M059J (cell line): Measurements from ENCODE around the gene ELOVL1. TPM values are rescaled to one million over a fixed set of nuclear protein-coding genes. Genes with fewer than 3 reads are reported as not detected.
"Not testable (repeated sequence)": the region's sequence is repeated elsewhere in the genome, so short reads cannot be mapped to it uniquely, and the experiment has no call there.

ENCODE experiments used
- DNase-seq: peaks from one replicate; pipeline ENCODE4 v3.0.0-alpha.2; 2012; ENCODE audit warnings: low read depth
- total RNA-seq: library from RNA; depleted of rRNA; stranded (reverse); fragments of >200 nt; shearing (Covaris generic); gene quantifications from 2 replicates; pipeline ENCODE4 v1.2.3, GENCODE V29; 2014; rRNA removed

Gene ELOVL1
- 152 and 164 TPM in 2 replicates for total RNA-seq

DNA sequence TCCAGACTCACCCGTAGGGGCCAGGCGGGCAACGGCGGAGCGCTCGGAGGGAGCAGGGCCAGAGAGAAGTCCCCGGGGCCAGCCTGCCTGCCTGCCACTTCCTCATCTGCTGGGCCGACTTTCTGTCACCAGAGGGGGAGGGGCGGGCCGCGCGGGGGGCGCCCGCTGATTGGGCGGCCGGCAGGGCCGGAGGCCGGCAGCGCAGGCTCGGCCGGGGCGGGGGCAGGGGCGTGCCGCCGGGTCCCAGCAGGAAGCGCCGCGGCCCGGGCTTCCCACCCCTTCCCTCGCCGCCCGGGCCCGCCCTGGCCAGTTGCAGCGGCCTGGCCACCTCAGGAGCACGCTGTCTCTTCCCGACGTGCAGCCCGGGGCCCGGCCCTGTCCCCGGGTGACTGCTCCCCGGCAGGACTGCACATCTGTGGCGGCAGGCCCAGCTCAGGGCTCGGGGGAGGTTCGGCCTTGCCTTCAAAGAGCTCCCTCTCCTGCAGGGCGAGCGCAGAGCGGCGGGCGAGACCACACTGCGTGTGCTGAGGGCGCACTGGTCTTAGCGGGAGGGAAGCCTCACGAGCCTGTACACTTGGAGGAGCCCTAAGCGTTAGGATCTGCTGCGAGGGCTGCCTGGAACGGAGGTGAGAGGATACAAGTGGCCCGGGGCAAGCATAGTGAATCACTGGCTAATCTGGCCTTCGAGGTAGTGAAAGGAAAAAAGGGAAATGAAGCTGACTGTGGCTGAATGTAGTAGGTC, at the start of gene ELOVL1:
Gene ELOVL1, minus strand, starts transcription at position 108 of the 742 bp plus-strand sequence. CDS start 2,402 bp downstream, outside the sequence.
- peak; percentile 95 for DNase-seq

DNA sequence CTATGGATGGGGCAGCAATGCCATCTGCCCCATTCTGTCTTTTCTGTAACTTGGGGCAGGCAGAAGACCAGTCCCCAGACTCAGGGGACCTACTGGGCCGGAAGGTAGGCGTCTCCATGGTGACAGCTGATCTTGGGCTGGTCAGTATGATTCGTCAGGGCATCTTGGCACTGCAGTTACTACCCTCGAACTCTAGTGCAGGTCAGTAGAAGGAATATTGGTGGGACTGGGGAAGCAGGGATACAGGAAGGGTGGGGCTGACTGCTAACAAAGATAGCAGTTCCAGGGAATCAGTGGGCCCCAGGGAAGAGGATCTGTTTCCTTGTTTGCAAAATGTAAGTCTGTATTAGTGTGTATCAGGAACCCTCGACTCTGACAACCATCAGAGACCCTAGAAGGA, 48.1 kb upstream of the ELOVL1 start:
- DNase-seq = no peak

DNA sequence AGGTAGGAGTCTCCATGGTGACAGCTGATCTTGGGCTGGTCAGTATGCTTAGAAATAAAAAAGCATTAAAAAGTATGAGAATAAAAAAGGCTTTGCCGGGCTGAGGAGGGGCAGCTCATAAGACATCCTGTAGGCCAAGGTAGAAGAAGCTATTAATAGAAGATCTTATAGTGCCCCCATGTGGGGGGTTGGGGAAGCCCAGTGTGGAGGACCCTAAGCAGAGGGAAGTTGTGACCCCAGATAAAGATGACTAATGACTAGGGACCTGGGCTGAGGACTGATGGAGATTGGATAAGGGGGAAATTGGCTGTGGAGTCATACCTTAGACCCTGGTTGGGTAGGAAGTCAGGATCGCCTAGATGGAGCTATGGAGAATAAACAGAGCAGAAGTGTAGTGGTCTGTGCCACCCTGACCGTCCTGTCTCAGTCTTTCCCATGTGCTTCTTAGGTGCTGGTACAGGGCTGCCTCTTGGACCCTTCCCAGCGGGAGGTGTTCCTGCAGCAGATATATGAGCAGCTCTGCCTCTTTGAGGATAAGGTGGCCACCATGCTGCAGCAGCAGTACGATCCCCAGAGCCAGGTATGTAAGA, 46.9 kb upstream of the ELOVL1 start:
- DNase-seq = peak; percentile 57

DNA sequence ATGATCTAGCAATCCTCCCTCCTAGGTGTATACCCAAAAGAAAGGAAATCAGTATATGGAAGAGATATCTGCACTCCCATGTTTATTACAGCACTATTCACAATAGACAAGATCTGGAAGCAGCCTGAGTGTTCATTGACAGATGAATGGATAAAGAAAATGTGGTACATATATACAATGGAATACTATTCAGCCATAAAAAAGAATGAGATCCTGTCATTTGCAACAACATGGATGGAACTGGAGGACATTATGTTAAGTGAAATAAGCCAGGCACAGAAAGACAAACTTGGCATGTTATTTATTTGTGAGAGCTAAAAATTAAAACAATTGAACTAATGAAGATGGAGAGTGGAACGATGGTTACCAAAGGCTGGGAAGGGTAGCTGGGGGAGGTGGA, 45.6 kb upstream of the ELOVL1 start:
- not testable (repeated sequence) for DNase-seq

DNA sequence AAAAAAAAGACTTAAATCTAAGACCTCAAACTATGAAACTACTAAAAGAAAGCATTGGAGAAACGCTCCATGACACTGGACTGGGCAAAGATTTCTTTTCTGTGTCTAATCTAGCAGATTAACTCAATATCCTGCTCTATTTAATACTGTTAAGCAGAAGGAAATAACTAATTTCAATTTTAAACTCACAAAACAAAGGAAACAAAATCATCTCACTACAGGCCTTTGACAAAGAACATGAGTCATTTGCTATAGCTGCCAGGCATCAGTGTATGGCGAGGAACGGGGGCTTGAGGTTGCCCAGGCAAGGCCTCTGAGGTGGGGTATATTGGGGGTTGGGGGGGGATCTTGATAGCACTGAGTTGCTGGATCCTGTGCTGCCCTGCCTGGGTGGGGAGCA, 42.8 kb upstream of the ELOVL1 start:
- no peak for DNase-seq

DNA sequence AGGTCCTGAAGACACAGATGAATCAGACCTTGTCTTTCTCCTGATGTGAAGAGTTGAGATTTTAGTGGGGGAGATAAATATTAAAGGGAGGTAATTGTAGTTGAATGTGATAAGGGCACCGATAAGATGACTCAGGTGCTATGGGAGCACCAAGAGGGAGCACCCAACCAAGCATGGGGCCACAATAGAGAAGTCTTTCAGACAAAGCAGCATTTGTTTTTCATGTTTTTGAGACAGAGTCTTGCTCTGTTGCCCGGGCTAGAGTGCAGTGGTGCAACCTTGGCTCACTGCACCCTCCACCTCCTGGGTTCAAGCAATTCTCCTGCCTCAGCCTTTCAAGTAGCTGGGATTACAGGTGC, 38.0 kb upstream of the ELOVL1 start:
- no peak for DNase-seq

DNA sequence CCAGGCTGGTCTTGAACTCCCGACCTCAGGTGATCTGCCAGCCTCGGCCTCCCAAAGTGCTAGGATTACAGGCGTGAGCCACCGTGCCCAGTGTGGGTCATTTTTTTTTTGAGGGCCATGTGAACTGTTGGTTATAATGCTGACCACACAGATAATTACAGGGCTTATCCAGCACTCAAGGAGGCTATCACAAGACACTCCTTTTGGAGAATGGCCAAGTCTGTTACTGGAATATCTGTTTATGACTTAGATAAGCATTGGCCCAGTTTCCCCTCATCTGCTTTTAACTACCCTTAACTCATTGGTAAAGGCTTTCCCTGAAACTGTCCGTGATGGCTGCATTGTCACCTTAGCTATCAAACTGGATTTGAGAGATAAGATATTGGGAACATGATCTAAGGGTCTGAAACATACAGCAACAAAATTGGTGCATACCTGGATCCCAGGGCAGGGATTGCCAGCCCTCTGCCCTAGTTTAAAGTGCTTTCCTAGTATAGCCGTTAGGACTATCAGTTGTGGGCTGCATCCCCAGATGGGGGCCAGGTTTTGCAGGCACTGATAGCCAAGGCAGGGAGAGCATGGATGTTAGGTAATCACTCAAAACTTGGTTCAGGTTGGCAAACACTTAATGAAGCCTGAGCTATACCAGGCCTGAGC, 37.5 kb upstream of the ELOVL1 start:
- peak; percentile 29 for DNase-seq

DNA sequence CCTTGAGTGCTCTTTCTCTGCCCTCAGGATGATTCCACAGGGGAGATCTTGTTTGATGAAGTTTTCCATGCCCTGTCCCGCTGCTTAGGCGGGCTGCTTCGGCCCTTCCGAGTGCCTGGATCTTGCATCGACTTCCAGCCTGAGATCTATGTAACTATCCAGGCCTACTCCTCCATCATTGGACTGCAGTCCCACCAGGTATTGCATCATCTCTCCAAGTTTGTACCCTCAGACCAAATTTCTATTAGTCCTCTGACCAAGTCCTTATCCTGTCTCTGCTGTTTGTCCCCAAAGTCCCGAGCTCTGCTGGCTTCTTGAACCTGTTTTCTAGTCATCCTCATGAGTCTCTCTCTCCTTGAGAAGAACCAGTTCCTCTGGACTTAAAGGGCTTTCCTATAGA, 36.5 kb upstream of the ELOVL1 start:
- DNase-seq = no peak

DNA sequence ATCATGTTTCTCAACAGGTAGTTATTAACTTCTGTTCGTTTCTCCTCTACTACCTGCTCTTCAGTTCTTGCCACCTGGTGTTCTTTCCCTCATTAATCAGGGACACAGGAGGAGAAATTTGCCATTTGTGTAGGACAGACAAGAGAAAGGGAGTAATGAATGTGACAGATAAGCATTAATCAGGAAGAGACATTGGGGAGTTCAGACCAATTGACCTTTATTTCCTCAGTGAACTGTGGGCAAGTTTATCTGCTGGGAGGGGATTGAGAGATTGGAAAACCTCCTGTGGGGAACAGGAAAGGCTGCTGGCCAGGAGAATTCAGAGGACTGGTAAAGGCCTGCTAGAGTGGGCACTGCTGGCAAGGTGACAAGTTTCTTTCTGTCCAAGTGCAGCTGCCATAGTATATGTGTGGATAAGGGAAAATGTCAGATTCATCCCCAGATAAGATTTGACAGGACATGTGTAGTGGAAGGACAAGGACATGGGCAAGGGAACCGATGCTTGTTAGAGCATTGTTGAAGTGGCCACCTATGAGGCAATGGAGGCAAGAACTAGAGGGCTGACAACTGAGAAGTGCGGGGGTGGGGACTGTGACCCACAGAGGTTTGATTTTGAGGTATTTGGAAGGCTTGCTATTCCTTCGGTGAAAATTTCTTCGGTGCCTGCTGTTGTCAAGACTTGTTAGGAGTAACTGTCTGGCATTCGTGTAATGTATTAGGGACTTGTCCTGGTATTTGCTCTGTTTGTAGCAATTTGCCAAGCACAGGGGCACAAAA, 34.5 kb upstream of the ELOVL1 start:
- DNase-seq = no peak

DNA sequence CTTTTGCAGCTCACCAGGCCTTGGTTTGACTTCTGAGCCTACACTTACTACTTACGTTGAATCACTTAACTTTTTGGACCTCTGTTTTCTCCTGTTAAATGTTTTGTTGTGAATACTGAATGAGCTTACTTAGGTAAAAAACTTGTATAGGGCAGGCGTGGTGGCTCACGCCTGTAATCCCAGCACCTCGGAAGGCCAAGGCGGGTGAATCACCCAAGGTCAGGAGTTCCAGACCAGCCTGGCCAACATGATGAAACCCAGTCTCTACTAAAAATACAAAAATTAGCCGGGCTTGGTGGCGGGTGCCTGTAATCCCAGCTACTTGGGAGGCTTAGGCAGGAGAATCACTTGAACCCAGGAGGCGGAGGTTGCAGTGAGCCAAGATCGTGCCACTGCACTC, 32.6 kb upstream of the ELOVL1 start:
- DNase-seq = not testable (repeated sequence)

DNA sequence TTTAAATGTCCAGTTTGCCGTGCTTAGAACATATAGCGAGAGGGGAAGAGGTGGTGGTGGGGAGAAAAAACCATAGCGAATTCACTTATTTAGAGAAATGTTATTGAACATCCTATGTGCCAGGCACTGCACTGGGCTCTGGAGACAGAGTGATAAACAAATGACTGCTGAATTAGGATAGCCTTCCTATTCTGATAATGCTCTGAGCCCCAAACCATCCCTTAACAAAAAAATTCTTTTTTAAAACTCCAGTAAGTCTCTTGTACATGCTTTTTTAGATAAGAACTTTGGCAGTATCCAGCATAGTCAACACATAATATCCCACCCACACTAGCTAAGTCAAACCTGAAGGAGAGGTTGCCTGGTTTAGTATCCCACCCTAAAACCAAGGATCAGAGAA, 30.4 kb upstream of the ELOVL1 start:
- DNase-seq = no peak

DNA sequence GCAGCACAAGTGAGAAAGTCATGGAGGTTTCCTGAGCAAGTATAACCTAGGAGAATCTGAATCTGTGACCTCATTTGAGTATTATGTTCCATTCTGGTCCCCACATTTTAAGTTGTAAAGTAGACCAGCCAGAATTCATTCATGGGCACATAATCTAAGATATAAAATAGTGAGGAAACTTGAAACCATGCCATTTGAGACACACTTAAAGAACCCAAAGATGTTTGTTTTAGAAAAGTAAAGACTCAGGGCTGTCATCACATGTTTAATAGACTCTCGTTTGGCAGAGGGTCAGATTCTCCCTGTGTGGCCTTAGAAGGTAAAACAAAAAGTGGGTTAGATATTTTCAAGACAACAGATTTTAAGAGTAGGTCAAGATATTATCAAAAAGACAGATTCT, 28.2 kb upstream of the ELOVL1 start:
- no peak for DNase-seq

DNA sequence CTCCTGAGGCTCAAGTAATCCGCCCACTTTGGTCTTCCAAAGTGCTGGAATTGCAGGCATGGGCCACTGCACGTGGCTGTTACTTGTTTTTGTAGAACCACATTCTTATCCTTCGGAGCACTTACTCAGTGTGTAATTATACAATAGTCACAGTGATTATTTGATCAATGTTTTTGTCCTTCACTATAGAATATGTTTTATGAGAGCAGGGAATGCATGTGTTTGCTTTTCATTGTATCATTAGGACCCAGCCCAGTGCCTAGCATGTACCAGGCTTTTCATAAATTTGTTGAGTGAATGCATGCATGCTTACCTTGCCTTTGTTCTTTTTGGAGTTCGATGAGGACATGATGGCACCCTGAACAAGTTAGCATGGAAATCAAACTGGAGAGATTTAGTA, 27.7 kb upstream of the ELOVL1 start:
- no peak for DNase-seq

DNA sequence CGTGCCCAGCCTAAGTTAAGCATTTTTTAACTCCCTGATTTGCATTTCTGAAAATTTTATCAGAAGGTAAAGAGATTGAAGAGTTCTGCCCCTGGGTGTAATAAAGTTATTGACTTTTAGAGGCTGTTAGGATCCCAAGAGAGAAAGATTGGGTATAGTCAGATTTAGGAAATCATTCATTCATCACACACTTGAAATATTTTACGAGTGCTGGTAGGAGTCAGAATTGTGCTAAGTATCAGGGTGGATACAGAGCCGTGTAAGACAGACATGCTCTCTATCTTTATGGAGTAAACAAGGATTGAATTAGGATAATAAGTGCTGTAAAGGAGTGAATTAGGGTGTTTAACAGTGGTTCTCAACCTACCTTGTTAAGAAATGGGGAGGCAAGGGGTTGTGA, 24.9 kb upstream of the ELOVL1 start:
- DNase-seq = no peak

DNA sequence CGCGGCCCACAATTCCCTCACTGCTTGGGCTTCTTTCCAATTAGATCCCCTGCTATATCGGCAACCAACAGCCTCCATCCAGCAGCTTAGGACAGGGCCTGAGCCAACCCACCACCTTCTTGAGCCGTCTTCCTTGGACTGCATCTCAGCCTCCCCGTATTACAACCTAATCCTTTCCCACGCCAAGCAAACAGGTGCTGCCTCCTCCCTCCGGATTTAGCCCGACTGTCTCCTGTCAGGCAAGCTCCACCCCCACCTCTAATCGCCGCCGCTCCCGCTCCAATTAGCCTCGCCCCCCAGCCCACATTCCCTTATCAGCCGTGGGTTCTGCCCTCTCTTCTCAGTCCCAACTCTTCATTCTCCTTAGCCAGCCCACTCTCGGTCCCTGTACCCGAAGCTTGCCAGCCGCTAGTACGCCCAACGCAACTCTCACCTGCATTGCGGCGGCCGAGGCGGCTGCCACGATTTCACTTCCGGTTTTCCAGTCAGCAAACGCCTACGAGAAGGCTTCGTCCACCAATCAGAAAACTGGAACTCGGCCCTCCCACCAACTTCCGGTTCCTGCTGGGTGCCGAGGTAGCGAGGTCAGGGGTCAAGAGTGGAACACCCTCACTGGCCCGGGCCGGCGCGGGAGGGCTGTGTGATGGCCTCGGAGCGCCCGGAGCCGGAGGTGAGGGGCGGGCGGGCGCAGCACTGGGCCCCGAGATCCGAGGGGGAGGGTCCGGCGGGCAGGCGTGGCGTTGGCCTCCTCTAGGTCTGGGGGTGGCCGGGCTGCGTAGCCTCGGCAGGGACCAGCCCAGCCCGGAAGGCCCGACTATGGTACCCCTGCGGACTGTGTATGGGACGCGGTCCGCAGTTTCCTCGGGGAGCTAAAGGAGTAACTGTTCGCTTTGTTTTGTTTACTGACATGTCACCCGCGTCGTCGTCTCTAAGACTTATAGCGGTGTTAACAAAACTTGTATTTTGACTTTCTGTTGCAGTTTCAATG, 21.8 kb upstream of the ELOVL1 start, which contains the start of the genes MED8 and SZT2:
Gene MED8, minus strand, starts transcription at position 475 of the 988 bp plus-strand sequence. Its CDS starts 36 bp downstream, at position 439.
Gene SZT2, plus strand, starts transcription at position 574 of the 988 bp plus-strand sequence. Its CDS starts 70 bp downstream, at position 644.
- peak; percentile 95 for DNase-seq

DNA sequence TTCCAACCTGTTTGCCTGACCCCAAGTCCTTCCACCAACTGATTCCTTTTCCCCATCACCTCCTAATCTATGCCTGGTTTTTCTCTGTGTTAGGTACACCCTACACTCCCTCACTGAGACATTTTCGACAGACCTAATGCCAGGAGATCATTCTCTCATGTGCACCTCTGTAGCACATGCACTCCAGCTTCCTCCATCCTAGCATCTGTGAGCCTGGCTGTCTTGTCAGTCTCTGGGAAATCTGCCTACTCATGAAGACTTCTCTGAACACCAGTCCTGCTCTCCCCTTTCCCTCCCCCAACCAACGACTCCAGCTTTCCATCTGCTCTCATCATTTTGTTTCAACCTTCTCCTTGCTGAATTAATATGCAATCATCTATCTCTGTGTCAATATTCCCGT, 20.8 kb upstream of the ELOVL1 start:
- no peak for DNase-seq

DNA sequence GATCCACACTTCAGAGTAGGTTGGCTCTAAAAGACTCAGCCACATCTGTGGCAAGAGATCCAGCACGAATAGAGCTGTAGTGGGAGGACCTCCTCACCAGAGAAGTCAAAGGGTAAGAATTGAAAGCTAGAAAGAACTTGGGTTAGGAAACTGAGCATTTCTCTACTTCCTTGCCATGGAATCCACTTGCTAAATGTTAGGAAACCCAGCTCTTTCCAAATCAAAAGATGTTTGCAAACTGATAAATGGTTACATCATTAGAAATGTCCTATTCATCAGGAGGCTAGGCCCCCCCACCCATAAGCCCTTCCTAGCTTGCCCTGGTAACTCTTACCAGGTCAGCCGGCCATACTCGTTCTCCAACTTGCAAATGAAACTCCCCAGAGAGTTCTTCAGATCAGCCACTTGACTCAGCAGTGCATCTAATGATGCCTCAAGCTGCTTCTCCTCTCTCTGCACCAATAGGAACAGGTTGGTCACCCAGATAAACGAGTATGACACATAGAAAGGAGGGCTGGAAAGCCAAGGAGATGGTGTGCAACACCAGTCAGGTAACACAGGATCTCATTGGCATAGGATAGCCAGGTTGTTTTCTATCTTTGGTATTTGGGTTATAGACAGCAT, 20.3 kb upstream of the ELOVL1 start:
- no peak for DNase-seq

DNA sequence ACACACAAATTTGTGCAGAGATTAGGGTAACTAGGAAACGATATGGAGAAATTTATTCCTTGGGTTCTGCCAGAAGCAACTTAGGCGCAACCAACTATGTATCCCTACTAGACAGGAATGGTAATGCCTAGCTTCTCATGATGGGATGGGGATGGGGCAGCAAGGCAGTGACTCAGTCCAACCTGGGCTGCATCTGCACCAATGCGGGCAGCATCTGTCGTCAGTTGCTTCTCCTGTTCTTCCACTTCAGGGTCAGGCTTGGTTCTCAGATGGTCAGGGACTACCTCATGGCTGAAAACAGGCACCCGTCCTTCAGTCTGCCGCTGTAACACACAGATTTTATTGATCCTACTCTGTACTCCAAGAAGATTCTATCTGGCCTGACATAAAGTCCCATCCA, 18.9 kb upstream of the ELOVL1 start:
- no peak for DNase-seq

DNA sequence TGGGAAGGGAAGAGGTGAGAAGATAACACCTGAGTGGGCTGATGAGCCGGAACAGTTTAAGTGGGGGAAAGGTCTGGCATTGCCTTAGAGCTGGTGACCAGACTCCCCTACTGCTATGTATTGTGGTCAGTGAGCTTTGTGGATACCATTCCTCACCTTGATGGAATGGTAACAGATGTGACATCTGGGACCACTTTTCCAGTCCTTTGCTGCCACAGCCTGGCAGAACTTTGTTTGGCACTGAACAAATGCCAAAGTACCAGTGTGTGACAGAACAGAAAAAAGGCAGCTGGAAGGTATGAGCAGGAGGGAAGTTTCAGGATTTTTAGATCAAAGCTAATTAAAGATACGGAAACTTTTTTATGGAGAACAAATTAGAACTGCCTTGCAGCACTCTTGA, 15.6 kb upstream of the ELOVL1 start:
- peak; percentile 50 for DNase-seq

DNA sequence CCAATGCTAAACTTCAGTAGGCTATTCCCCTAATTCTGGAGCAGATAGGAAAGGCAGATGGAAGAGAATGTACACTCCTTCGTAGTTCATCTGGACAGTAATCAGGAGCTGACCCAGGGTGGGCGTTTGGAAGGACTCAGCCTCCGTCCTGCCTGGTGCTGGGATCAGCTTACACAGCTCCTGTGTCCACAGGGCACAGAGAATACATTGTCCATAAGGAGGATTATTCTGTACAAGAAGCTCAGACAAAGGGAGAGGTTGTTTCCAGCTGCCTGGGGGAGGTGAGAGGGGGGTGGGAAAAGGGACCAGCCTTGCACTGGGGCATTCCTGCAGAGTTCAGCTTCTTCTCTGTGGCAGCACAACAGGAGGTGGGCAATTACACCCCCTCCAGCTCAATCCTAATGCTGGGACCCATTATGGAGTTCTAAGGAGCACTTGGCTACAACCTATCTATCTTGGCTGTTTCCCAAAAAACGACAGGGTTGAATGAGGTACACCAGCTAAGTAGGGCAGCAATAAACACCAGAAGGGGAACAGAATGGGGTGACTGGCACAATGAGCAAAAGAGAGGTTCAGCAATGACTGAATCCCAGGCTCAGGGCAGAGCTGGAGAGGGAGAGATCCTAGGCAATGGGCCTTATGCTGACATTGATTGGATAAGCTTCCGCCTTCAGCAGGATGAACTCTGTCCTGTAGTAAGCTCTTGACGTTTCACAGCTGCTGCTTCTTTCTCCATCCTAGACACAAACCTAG, 14.4 kb upstream of the ELOVL1 start:
- no peak for DNase-seq
